ENCODE measurements around the gene NPBWR2. TPM values are rescaled to one million over a fixed set of nuclear protein-coding genes. Genes with fewer than 3 reads are reported as not detected.

Gene NPBWR2
- total and polyA plus RNA-seq, 4 donors: not detected

DNA sequence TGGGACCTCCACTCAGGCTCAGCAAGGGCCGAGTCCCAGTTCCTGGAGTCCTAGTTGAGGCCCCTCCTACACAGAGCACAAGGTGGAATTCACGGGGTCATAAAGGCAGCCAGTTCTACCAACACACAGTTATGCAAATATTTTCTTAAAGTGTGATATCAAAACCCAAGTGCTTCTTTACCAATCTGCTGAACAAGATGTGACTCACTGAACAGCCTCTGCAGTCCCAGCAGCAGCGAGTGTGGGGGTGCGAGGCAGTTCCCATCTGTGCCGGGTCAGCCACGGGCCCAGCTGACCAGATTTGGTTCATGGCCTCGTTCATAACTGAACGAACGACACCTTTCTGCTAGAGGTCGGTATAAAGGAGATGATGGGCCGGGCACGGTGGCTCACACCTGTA lies 48.8 kb downstream of the NPBWR2 start:
- 89% methylated on average over 11 of the region's 12 CpGs for WGBS (ENCODE audit: insufficient coverage)
- Histone ChIP-seq H3K27me3 (ENCODE audit: control insufficient read depth, insufficient read depth, low read length) (peaks cover 12% of the 10 kb centered on the region), H3K27ac (ENCODE audit: low read depth, low read length) (no peak overlapping the region), H3K4me1 (ENCODE audit: control insufficient read depth, insufficient read depth, low read length) (peaks cover 48% of the 10 kb centered on the region), H3K36me3 (ENCODE audit: control insufficient read depth, insufficient read depth, low read length) (no peaks in the 10 kb centered on the region), H3K9me3 (ENCODE audit: control insufficient read depth, insufficient read depth, low read length) (no peaks in the 10 kb centered on the region), H3K4me3 (ENCODE audit: low read depth, low read length) (no peak overlapping the region)
- DNase-seq (ENCODE audit: low read depth in 4 of 6, low spot score in 6 of 6): no peak

- DNase-seq (ENCODE audit: low read depth in 4 of 6, low spot score in 6 of 6): peak in 2 of 6 donors; percentile 62 to 69
- no peaks in the 10 kb centered on the region for H3K9me3 ChIP-seq (ENCODE audit: control insufficient read depth, insufficient read depth, low read length)
- H3K27ac ChIP-seq (ENCODE audit: low read depth, low read length): no peak overlapping the region
- H3K4me1 ChIP-seq (ENCODE audit: control insufficient read depth, insufficient read depth, low read length): peaks cover 53% of the 10 kb centered on the region
- H3K4me3 ChIP-seq (ENCODE audit: low read depth, low read length): no peak overlapping the region
- H3K27me3 ChIP-seq (ENCODE audit: control insufficient read depth, insufficient read depth, low read length): peaks cover 12% of the 10 kb centered on the region
- H3K36me3 ChIP-seq (ENCODE audit: control insufficient read depth, insufficient read depth, low read length): no peaks in the 10 kb centered on the region
- WGBS (ENCODE audit: insufficient coverage): 33% methylated on average over 32 of the region's 33 CpGs
Measured at GRCh38 chr20:64057628-64058498, 49.5 kb downstream of the NPBWR2 start.

DNA sequence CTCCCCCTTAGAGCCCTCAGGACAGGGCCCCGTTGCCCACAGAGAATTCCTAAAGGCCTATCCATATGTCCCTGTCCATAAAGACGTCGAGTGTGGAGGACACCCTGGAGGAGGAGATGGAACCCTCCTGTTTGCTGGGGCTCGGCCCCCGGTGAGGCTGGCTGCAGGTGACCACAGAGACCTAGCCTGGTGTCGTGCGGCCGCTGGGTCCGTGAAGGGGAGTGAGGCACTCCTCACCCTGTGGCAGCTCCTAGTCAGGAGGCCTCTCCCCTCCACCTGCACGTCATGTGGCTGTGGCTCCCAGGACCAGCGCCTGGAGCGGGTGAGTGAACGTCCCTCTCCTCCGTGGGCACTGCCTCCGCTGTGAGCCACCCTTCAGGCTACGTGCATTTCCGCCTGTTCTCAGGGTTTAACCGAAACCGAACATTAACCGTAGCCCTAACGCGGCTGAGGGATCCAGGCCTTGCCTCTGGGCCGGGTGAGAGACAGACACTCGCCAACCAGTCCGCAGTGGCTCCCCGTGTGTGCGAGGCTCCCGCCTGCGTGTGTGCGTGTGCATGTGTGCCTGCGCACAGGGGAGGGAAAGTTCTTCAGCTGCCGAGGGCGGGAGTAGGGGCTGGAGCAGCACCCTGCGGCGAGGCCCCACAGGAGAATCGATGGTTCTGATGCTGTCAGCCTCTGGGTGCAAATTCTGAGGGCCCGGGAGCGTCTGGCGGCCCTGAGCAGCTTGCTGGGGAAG lies 50.3 kb downstream of the NPBWR2 start:
- peaks cover 46% of the 10 kb centered on the region for H3K4me1 ChIP-seq (ENCODE audit: control insufficient read depth, insufficient read depth, low read length)
- peaks cover 17% of the 10 kb centered on the region for H3K27me3 ChIP-seq (ENCODE audit: control insufficient read depth, insufficient read depth, low read length)
- no peaks in the 10 kb centered on the region for H3K36me3 ChIP-seq (ENCODE audit: control insufficient read depth, insufficient read depth, low read length)
- no peak for DNase-seq (ENCODE audit: low read depth in 4 of 6, low spot score in 6 of 6)
- no peak overlapping the region for H3K27ac ChIP-seq (ENCODE audit: low read depth, low read length)
- no peaks in the 10 kb centered on the region for H3K9me3 ChIP-seq (ENCODE audit: control insufficient read depth, insufficient read depth, low read length)
- no peak overlapping the region for H3K4me3 ChIP-seq (ENCODE audit: low read depth, low read length)
- WGBS (ENCODE audit: insufficient coverage): 51% methylated on average over 37 of the region's 39 CpGs

DNA sequence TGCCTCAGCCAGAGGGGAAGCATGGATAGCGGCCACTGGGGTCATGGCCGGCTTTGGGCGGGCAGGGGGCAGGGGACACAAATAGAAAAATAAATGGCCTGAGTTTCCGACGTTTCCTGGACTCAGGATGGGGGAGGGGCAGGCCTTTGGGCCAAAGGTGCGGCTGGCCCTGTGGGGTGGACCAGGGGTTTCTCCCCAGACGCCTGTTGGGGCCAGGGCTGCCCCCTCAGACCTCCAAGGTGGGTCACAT lies 50.8 kb downstream of the NPBWR2 start:
- no peak for DNase-seq (ENCODE audit: low read depth in 4 of 6, low spot score in 6 of 6)
- H3K9me3 ChIP-seq (ENCODE audit: control insufficient read depth, insufficient read depth, low read length): no peaks in the 10 kb centered on the region
- WGBS (ENCODE audit: insufficient coverage): 51% methylated on average over 7 of the region's 7 CpGs
- H3K27me3 ChIP-seq (ENCODE audit: control insufficient read depth, insufficient read depth, low read length): peaks cover 20% of the 10 kb centered on the region
- no peak overlapping the region for H3K4me3 ChIP-seq (ENCODE audit: low read depth, low read length)
- no peaks in the 10 kb centered on the region for H3K36me3 ChIP-seq (ENCODE audit: control insufficient read depth, insufficient read depth, low read length)
- H3K4me1 ChIP-seq (ENCODE audit: control insufficient read depth, insufficient read depth, low read length): peaks cover 46% of the 10 kb centered on the region
- no peak overlapping the region for H3K27ac ChIP-seq (ENCODE audit: low read depth, low read length)

- H3K9me3 ChIP-seq (ENCODE audit: control insufficient read depth, insufficient read depth, low read length): no peaks in the 10 kb centered on the region
- no peaks in the 10 kb centered on the region for H3K36me3 ChIP-seq (ENCODE audit: control insufficient read depth, insufficient read depth, low read length)
- WGBS (ENCODE audit: insufficient coverage): 53% methylated on average over 22 of the region's 22 CpGs
- no peak for DNase-seq (ENCODE audit: low read depth in 4 of 6, low spot score in 6 of 6)
- peaks cover 50% of the 10 kb centered on the region for H3K4me1 ChIP-seq (ENCODE audit: control insufficient read depth, insufficient read depth, low read length)
- peaks cover 25% of the 10 kb centered on the region for H3K27me3 ChIP-seq (ENCODE audit: control insufficient read depth, insufficient read depth, low read length)
- no peak overlapping the region for H3K4me3 ChIP-seq (ENCODE audit: low read depth, low read length)
- H3K27ac ChIP-seq (ENCODE audit: low read depth, low read length): peak overlapping the region; percentile 15
Measured at GRCh38 chr20:64055893-64056638, 51.3 kb downstream of the NPBWR2 start.

- H3K27me3 ChIP-seq (ENCODE audit: control insufficient read depth, insufficient read depth, low read length): peaks cover 31% of the 10 kb centered on the region
- 61% methylated on average over 9 of the region's 9 CpGs for WGBS (ENCODE audit: insufficient coverage)
- H3K27ac ChIP-seq (ENCODE audit: low read depth, low read length): peak overlapping the region; percentile 15
- DNase-seq (ENCODE audit: low read depth in 4 of 6, low spot score in 6 of 6): no peak
- peaks cover 54% of the 10 kb centered on the region for H3K4me1 ChIP-seq (ENCODE audit: control insufficient read depth, insufficient read depth, low read length)
- H3K9me3 ChIP-seq (ENCODE audit: control insufficient read depth, insufficient read depth, low read length): no peaks in the 10 kb centered on the region
- H3K36me3 ChIP-seq (ENCODE audit: control insufficient read depth, insufficient read depth, low read length): no peaks in the 10 kb centered on the region
- H3K4me3 ChIP-seq (ENCODE audit: low read depth, low read length): no peak overlapping the region
Measured at GRCh38 chr20:64055396-64055892, 51.9 kb downstream of the NPBWR2 start.

- DNase-seq (ENCODE audit: low read depth in 4 of 6, low spot score in 6 of 6): peak in 1 of 6 donors; percentile 53
- WGBS (ENCODE audit: insufficient coverage): 34% methylated on average over 13 of the region's 17 CpGs
- Histone ChIP-seq H3K9me3 (ENCODE audit: control insufficient read depth, insufficient read depth, low read length) (no peaks in the 10 kb centered on the region), H3K27me3 (ENCODE audit: control insufficient read depth, insufficient read depth, low read length) (peaks cover 39% of the 10 kb centered on the region), H3K27ac (ENCODE audit: low read depth, low read length) (peak overlapping the region; percentile 45), H3K4me3 (ENCODE audit: low read depth, low read length) (no peak overlapping the region), H3K4me1 (ENCODE audit: control insufficient read depth, insufficient read depth, low read length) (peaks cover 62% of the 10 kb centered on the region), H3K36me3 (ENCODE audit: control insufficient read depth, insufficient read depth, low read length) (no peaks in the 10 kb centered on the region)
Measured at GRCh38 chr20:64053841-64054661, 53.3 kb downstream of the NPBWR2 start.
